Measurements from ENCODE around the gene SND1. TPM values are rescaled to one million over a fixed set of nuclear protein-coding genes. Genes with fewer than 3 reads are reported as not detected.

Gene SND1
- total RNA-seq, 1 donor: 80.2 TPM

DNA sequence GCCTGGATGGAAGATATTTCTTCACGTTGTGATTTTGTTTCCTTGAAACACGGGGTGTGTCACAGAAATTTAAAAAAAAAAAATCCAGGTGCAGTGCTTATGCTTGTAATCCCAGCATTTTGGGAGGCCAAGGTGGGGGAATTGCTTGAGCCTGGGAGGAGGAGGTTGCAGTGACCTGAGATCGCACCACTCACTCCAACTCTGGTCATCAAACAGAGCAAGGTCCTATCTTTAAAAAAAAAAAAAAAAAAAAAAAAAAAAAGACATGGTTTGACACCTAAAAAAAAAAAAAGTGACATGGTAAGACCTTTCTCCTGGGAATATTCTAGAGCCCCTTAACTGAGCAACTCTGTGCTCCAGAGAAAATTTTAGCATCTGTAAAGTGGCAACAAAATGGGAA is 388.2 kb downstream of the SND1 start:
- peaks cover 10% of the 10 kb centered on the region for H3K4me1 ChIP-seq (ENCODE audit: insufficient read depth, low read length)
- H3K4me3 ChIP-seq (ENCODE audit: low read length): no peak overlapping the region
- H3K27me3 ChIP-seq (ENCODE audit: insufficient read depth, low read length): no peaks in the 10 kb centered on the region
- no peaks in the 10 kb centered on the region for H3K9me3 ChIP-seq (ENCODE audit: low read depth, low read length)

- Histone ChIP-seq H3K4me1 (ENCODE audit: insufficient read depth, low read length) (peaks cover 15% of the 10 kb centered on the region), H3K4me3 (ENCODE audit: low read length) (no peak overlapping the region), H3K9me3 (ENCODE audit: low read depth, low read length) (no peaks in the 10 kb centered on the region), H3K27me3 (ENCODE audit: insufficient read depth, low read length) (no peaks in the 10 kb centered on the region)
Measured at GRCh38 chr7:128041203-128041602, 389.2 kb downstream of the SND1 start.

DNA sequence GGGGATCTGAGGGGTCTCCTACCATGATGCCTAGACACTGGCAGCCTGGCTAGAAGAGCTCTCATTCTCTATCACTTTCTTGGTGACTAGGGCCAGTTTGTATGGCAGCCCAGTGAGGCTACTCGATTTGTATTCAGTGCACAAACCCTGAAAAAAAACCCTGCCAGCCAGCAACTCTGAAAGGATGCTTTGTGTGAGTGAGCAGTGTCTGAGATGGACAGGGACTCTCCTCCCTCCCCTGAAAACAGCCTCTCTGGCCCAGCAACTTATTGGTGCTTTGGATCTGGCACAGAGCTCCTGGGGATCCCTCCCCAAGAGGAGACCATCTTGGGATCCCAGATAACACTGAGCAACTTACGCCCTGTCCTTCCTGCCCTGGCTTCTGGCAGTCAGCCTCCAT is 390.0 kb downstream of the SND1 start:
- Histone ChIP-seq H3K4me3 (ENCODE audit: low read length) (no peak overlapping the region), H3K4me1 (ENCODE audit: insufficient read depth, low read length) (peaks cover 15% of the 10 kb centered on the region), H3K9me3 (ENCODE audit: low read depth, low read length) (no peaks in the 10 kb centered on the region), H3K27me3 (ENCODE audit: insufficient read depth, low read length) (no peaks in the 10 kb centered on the region)

- H3K4me3 ChIP-seq (ENCODE audit: low read length): no peak overlapping the region
- H3K9me3 ChIP-seq (ENCODE audit: low read depth, low read length): no peaks in the 10 kb centered on the region
- no peaks in the 10 kb centered on the region for H3K27me3 ChIP-seq (ENCODE audit: insufficient read depth, low read length)
- peaks cover 15% of the 10 kb centered on the region for H3K4me1 ChIP-seq (ENCODE audit: insufficient read depth, low read length)
Measured at GRCh38 chr7:128044064-128044463, 392.1 kb downstream of the SND1 start.

- Histone ChIP-seq H3K4me3 (ENCODE audit: low read length) (no peak overlapping the region), H3K27me3 (ENCODE audit: insufficient read depth, low read length) (no peaks in the 10 kb centered on the region), H3K4me1 (ENCODE audit: insufficient read depth, low read length) (peaks cover 15% of the 10 kb centered on the region), H3K9me3 (ENCODE audit: low read depth, low read length) (no peaks in the 10 kb centered on the region)
Measured at GRCh38 chr7:128045158-128045557, 393.2 kb downstream of the SND1 start.

DNA sequence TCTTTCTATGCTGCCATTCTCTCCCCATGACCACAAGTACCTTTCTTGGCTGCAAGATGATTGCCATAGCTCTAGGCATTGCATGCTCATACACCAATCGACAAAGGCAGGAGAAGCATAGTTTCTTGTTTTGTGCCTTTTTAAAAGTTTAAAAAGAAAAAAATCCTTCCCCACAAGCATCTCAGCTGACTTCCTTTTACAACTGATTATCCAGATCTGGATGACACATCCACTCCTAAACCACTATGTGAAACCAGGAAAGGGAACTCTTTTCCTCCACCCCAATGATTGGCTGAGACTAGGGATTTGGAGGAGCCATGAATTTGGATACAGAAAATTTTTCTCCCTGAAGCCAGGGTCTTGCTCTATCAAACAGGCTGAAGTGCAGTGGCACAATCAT is 393.8 kb downstream of the SND1 start:
- Histone ChIP-seq H3K27me3 (ENCODE audit: insufficient read depth, low read length) (no peaks in the 10 kb centered on the region), H3K4me1 (ENCODE audit: insufficient read depth, low read length) (peaks cover 15% of the 10 kb centered on the region), H3K4me3 (ENCODE audit: low read length) (no peak overlapping the region), H3K9me3 (ENCODE audit: low read depth, low read length) (no peaks in the 10 kb centered on the region)

GRCh38 chr7:128052404-128052803 is 400.4 kb downstream of the SND1 start:
- H3K9me3 ChIP-seq (ENCODE audit: low read depth, low read length): no peaks in the 10 kb centered on the region
- peaks cover 4% of the 10 kb centered on the region for H3K4me1 ChIP-seq (ENCODE audit: insufficient read depth, low read length)
- H3K4me3 ChIP-seq (ENCODE audit: low read length): no peak overlapping the region
- H3K27me3 ChIP-seq (ENCODE audit: insufficient read depth, low read length): no peaks in the 10 kb centered on the region

GRCh38 chr7:128053023-128053422 is 401.0 kb downstream of the SND1 start:
- Histone ChIP-seq H3K9me3 (ENCODE audit: low read depth, low read length) (no peaks in the 10 kb centered on the region), H3K4me3 (ENCODE audit: low read length) (no peak overlapping the region)

DNA sequence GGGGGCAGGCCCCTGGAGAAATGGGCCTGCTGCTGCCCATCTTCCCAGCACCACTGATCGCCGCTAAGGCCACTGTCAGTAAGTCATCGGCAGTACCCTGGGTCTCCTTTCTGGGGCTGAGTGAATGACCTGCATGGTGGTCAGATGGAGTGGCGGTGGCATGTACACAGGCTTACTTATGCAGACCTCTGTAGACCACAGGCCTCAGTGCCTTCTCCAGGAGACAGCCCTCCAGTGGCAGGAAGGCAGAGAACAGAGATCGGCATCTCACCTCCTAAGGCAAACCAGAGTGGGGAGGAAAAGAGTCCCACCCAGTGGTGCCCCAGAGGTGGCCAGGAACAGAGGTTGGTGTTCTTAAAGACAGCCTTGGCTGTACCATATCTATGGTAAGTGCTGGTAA is 402.0 kb downstream of the SND1 start:
- H3K4me1 ChIP-seq (ENCODE audit: insufficient read depth, low read length): peaks cover 12% of the 10 kb centered on the region
- H3K27me3 ChIP-seq (ENCODE audit: insufficient read depth, low read length): no peaks in the 10 kb centered on the region
- H3K9me3 ChIP-seq (ENCODE audit: low read depth, low read length): no peaks in the 10 kb centered on the region
- no peak overlapping the region for H3K4me3 ChIP-seq (ENCODE audit: low read length)

More at GRCh38 chr7:128053023-128053422, 401.0 kb downstream of the SND1 start:
- Histone ChIP-seq H3K27me3 (ENCODE audit: insufficient read depth, low read length) (no peaks in the 10 kb centered on the region), H3K4me1 (ENCODE audit: insufficient read depth, low read length) (peaks cover 4% of the 10 kb centered on the region)

DNA sequence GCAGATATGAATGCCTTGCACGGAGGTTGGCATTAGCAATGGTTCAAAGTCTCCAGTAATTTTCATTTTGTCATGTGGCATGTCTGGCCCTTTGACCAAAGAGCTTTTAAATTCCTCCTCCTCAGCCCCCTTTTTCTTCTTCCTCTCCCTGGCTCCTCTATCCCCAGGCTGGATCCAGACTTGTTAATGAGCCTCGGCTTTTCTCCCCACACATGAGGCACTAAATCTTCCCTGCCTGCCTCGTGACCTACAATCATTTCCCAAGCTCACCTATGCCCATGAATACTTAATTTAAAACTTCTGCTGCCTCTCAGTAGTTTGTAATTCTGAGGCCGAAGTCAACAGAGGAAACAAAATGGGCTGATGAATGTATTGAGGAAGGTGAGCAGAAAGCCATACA is 402.5 kb downstream of the SND1 start:
- peaks cover 16% of the 10 kb centered on the region for H3K4me1 ChIP-seq (ENCODE audit: insufficient read depth, low read length)

DNA sequence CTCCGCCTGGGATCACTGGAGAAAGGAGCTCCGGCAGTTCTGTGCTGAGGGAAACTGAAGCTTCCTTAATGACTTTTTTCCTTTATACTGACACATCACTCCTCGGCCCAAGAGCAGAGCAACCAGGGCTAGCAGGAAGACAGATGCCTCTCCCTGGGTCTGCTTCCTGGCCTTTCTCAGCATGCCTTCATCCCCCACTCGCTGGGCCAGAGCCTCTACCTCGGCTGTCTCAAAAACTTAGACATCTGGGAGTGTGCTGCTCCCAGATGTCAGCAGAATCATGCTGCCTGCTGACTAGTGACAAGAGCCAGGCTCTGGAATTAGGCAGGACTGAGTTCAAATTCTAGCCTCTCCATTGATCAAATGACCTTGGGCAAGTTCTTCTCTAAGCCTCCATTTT is 403.6 kb downstream of the SND1 start:
- no peaks in the 10 kb centered on the region for H3K27me3 ChIP-seq (ENCODE audit: insufficient read depth, low read length)
- no peaks in the 10 kb centered on the region for H3K9me3 ChIP-seq (ENCODE audit: low read depth, low read length)
- H3K4me1 ChIP-seq (ENCODE audit: insufficient read depth, low read length): peaks cover 26% of the 10 kb centered on the region
- no peak overlapping the region for H3K4me3 ChIP-seq (ENCODE audit: low read length)

More for the DNA sequence above, 402.5 kb downstream of the SND1 start:
- H3K4me3 ChIP-seq (ENCODE audit: low read length): no peak overlapping the region
- H3K9me3 ChIP-seq (ENCODE audit: low read depth, low read length): no peaks in the 10 kb centered on the region
- no peaks in the 10 kb centered on the region for H3K27me3 ChIP-seq (ENCODE audit: insufficient read depth, low read length)

DNA sequence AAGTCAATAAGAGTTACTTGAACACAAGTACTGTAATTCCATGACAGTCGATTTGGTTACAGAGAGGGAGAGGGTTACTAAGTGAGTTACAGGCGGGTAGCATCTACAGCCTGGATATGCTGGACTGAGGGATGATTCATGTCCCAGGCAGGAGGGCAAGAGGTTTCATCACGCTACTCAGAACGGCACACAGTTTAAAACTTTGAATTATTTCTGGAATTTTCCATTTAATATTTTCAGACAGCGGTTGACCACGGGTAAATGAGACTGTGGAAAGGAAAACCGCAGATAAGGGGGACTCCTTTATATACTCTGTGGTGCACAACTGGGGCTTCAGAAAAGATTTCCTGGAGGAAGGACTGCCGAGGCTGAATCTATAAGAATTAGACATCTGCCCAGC is 404.9 kb downstream of the SND1 start:
- no peaks in the 10 kb centered on the region for H3K9me3 ChIP-seq (ENCODE audit: low read depth, low read length)
- H3K4me1 ChIP-seq (ENCODE audit: insufficient read depth, low read length): peaks cover 26% of the 10 kb centered on the region
- H3K27me3 ChIP-seq (ENCODE audit: insufficient read depth, low read length): no peaks in the 10 kb centered on the region
- no peak overlapping the region for H3K4me3 ChIP-seq (ENCODE audit: low read length)

DNA sequence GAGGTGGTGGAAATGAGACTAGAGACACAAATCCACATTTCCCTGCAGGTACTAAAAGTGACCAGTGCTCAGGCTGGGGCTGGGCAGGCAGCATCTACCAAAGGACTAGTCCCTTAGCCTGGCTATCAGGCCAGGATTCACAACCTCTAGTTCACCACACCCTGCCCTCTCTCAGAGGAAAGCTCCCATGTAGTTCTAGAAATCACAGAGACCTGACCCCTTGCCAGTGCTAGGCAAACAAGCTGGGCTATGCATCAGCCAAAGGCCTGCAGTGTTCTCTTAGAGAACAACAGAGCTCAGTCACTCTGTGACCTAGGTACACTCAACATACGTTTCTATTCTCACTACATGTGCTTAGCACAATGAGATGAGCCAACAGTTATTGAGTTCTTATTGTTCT is 405.9 kb downstream of the SND1 start:
- Histone ChIP-seq H3K4me3 (ENCODE audit: low read length) (no peak overlapping the region), H3K4me1 (ENCODE audit: insufficient read depth, low read length) (peaks cover 22% of the 10 kb centered on the region), H3K27me3 (ENCODE audit: insufficient read depth, low read length) (no peaks in the 10 kb centered on the region), H3K9me3 (ENCODE audit: low read depth, low read length) (no peaks in the 10 kb centered on the region)

GRCh38 chr7:128059143-128059988 is 407.4 kb downstream of the SND1 start:
- no peak overlapping the region for H3K4me3 ChIP-seq (ENCODE audit: low read length)
- H3K27me3 ChIP-seq (ENCODE audit: insufficient read depth, low read length): no peaks in the 10 kb centered on the region
- H3K4me1 ChIP-seq (ENCODE audit: insufficient read depth, low read length): peaks cover 22% of the 10 kb centered on the region
- no peaks in the 10 kb centered on the region for H3K9me3 ChIP-seq (ENCODE audit: low read depth, low read length)

- H3K4me1 ChIP-seq (ENCODE audit: insufficient read depth, low read length): peaks cover 22% of the 10 kb centered on the region
- H3K9me3 ChIP-seq (ENCODE audit: low read depth, low read length): no peaks in the 10 kb centered on the region
- H3K4me3 ChIP-seq (ENCODE audit: low read length): no peak overlapping the region
- H3K27me3 ChIP-seq (ENCODE audit: insufficient read depth, low read length): no peaks in the 10 kb centered on the region
Measured at GRCh38 chr7:128060018-128060417, 408.0 kb downstream of the SND1 start.

DNA sequence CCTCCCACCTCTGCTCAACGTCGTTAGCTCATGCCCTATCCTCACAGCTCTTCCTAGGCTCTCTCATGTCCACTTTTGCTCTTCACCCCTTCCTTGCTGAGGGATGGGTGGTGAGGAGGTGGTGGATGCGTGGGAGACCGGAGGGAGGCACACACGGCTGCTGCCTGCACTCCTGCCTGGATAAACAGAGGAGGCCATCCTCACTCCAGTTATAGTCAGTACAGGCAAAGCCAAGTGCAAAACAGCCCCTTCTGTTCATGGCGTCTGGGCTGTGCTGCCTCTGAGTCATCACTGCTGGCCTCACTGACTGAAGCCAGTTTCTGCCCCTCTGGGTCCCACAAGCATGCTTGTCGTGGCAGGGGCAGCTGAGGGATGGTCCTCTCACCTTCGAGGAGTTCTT is 411.1 kb downstream of the SND1 start:
- no peaks in the 10 kb centered on the region for H3K9me3 ChIP-seq (ENCODE audit: low read depth, low read length)
- no peak overlapping the region for H3K4me3 ChIP-seq (ENCODE audit: low read length)
- peaks cover 32% of the 10 kb centered on the region for H3K4me1 ChIP-seq (ENCODE audit: insufficient read depth, low read length)
- H3K27me3 ChIP-seq (ENCODE audit: insufficient read depth, low read length): no peaks in the 10 kb centered on the region
